ENCODE data around the gene BPTF.
"Not testable (repeated sequence)": the region's sequence is repeated elsewhere in the genome, so short reads cannot be mapped to it uniquely, and the experiment has no call there.

BPTF gene

DNA sequence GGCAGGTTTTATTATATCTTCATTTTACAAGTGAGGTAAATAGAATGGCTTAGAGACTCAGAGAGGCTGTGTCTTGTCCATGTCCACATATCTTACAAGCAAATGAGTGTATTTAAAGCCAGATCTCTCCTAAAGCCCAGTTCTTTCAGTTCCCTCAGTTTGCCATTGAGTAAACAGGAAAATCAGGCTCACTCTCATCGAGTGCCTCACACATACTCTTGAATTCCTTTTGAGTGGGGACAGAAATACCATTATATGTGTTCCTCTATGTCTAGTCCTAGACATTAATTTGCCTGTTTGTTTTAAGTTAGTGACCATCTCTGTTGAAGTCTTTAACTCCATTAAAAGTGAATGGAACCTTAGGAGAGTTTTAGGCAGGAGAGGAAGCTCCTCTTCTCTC is 40.1 kb downstream of the BPTF start:
- in situ Hi-C loops (cut with HindIII; ENCODE audit: low pct_ligation_motif_present, low pct_unique_long_range_greater_than_20kb, low sequenced_read_pairs): no loop called here
- DNase-seq: no peak

DNA sequence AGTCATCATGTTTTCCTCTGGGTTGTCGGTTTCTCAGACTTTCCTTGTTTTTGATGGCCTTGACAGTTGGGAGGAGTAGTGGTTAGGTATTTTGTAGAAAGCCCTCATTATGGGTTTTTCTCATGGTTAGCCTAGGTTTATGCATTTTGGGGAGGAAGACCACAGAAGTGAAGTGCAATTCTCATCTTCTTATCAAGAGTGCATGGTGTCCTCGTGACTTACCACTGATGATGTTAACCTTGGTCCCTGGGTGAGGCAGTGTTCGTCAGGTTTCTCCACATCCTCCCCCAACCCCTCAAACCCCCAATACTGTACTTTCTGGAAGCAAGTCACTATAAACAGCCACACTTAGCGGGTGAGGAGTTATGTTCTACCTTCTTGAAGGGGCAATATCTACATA is 42.3 kb downstream of the BPTF start:
- in situ Hi-C loops (cut with HindIII; ENCODE audit: low pct_ligation_motif_present, low pct_unique_long_range_greater_than_20kb, low sequenced_read_pairs): no loop called here
- DNase-seq: no peak

GRCh38 chr17:67868176-67868575 is 42.9 kb downstream of the BPTF start:
- in situ Hi-C loops (cut with HindIII; ENCODE audit: low pct_ligation_motif_present, low pct_unique_long_range_greater_than_20kb, low sequenced_read_pairs): no loop called here
- DNase-seq: no peak

DNA sequence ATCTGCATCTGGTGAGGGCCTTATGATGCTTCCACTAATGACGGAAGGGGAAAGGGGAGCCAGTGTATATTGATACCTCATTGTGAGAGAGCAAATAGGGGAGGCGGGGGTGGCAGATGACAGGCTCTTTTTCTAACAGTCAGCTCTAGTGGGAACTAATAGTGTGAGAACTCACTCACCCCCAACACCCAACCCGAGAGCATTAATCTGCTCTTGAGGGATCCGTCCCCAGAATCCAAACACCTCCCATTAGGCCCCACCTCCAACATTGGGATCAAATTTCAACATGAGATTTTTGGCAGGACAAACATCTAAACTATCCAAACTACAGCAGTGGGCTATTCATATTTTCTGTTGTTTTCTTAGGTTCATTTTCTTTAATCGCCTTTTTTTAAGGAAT is 54.4 kb downstream of the BPTF start:
- in situ Hi-C loops (cut with HindIII; ENCODE audit: low pct_ligation_motif_present, low pct_unique_long_range_greater_than_20kb, low sequenced_read_pairs): no loop called here
- DNase-seq: no peak

GRCh38 chr17:67881083-67881482 is 55.8 kb downstream of the BPTF start:
- DNase-seq: no peak
- in situ Hi-C loops (cut with HindIII; ENCODE audit: low pct_ligation_motif_present, low pct_unique_long_range_greater_than_20kb, low sequenced_read_pairs): no loop called here

DNA sequence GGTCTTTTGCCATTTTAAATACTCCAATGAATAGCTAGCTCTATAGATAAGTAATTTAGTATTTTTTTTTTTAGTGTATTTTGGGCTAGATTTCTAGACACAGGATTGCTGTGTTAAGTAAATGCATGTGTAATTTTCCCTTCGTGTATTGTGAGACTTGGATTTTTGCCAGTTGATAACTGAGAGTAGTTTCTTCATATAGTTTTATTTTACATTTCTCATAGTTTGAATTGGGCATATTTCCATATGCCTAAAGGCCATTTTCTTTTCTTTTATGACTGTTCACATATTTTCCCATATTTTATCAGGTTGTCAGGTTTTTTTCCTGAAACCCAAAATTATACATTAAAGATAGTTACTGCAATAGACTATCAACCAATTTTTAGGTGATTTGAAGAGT is 59.4 kb downstream of the BPTF start:
- in situ Hi-C loops (cut with HindIII; ENCODE audit: low pct_ligation_motif_present, low pct_unique_long_range_greater_than_20kb, low sequenced_read_pairs): no loop called here
- no peak for DNase-seq

DNA sequence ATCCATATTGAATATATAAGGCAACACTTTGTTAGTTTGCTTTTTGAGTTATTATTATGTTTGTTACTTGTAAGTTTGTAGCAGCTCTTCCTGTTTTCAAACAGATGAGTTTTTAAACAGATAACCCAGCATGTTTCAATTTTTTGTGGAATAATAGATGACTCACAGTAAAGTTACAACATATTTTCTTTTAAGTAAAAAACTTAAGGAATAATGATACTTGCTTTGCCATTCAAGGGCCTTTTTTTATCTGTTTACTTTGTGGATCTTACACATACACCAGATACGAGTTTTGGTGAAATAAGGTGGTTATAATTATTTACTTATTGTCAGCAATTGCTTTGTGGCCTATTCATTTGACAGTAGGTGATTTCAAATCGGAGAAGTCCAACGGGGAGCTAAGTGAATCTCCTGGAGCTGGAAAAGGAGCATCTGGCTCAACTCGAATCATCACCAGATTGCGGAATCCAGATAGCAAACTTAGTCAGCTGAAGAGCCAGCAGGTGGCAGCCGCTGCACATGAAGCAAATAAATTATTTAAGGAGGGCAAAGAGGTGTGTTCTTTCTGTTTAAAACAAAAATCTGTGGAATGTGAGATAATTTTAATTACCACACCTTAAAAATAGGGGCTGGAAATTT is 66.3 kb downstream of the BPTF start:
- DNase-seq: peak; percentile 45
- in situ Hi-C loops (cut with HindIII; ENCODE audit: low pct_ligation_motif_present, low pct_unique_long_range_greater_than_20kb, low sequenced_read_pairs): no loop called here

DNA sequence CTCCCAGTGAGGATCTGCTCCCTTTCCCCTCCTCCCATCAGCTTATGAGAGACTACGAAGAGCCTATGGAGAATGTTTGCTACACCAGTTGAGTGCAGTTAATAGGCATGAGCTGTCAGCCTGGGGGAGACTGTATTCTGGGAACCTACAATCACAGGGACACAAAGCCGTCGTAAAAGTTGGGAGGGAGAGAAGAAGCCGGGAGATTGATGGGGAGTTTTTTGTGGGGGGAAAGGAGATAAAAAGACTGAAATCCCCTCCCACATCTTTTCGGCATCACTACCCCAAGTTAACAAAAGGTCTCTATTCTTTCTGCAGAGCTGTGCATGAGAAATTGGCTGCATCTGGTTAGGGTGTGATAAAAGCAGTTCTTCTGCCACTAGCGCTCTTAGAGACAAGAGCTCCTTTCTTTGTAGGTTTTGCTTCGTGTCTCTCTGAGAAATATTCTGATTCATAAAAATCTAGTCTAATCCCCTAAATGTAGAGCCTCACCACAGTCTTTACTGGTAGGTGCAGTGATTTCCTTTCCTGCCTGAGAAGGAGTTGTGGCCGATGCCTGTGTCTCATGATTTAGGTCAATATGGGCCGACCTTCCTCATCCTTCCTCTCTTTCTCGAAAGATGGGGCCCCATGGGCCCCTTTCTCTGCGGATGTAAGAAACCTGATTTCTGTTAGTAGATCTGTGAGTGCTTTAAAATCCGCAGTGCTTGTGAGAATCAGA is 77.4 kb downstream of the BPTF start:
- in situ Hi-C loops (cut with HindIII; ENCODE audit: low pct_ligation_motif_present, low pct_unique_long_range_greater_than_20kb, low sequenced_read_pairs): no loop called here
- no peak for DNase-seq

GRCh38 chr17:67905298-67905697 is 80.0 kb downstream of the BPTF start:
- in situ Hi-C loops (cut with HindIII; ENCODE audit: low pct_ligation_motif_present, low pct_unique_long_range_greater_than_20kb, low sequenced_read_pairs); DNase-seq: not testable (repeated sequence)

GRCh38 chr17:67910117-67910803 is 85.0 kb downstream of the BPTF start:
- in situ Hi-C loops (cut with HindIII; ENCODE audit: low pct_ligation_motif_present, low pct_unique_long_range_greater_than_20kb, low sequenced_read_pairs); DNase-seq: not testable (repeated sequence)

DNA sequence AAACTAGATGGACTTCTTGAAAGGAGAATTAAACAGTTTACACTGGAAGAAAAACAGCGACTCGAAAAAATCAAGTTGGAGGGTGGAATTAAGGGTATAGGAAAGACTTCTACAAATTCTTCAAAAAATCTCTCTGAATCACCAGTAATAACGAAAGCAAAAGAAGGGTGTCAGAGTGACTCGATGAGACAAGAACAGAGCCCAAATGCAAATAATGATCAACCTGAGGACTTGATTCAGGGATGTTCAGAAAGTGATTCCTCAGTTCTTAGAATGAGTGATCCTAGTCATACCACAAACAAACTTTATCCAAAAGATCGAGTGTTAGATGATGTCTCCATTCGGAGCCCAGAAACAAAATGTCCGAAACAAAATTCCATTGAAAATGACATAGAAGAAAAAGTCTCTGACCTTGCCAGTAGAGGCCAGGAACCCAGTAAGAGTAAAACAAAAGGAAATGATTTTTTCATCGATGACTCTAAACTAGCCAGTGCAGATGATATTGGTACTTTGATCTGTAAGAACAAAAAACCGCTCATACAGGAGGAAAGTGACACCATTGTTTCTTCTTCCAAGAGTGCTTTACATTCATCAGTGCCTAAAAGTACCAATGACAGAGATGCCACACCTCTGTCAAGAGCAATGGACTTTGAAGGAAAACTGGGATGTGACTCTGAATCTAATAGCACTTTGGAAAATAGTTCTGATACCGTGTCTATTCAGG is 85.9 kb downstream of the BPTF start:
- in situ Hi-C loops (cut with HindIII; ENCODE audit: low pct_ligation_motif_present, low pct_unique_long_range_greater_than_20kb, low sequenced_read_pairs): no loop called here
- DNase-seq: no peak

- no peak for DNase-seq
- in situ Hi-C loops (cut with HindIII; ENCODE audit: low pct_ligation_motif_present, low pct_unique_long_range_greater_than_20kb, low sequenced_read_pairs): no loop called here
Observed at GRCh38 chr17:67912088-67912487, 86.8 kb downstream of the BPTF start.

DNA sequence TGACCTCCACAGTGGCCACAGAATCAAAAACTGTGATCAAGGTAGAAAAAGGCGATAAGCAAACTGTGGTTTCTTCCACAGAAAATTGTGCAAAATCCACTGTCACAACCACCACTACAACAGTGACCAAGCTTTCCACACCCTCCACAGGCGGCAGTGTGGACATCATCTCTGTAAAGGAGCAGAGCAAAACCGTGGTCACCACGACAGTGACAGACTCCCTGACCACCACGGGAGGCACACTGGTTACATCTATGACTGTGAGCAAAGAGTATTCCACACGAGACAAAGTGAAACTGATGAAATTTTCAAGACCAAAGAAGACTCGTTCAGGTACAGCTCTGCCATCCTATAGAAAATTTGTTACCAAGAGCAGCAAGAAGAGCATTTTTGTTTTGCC is 87.4 kb downstream of the BPTF start:
- DNase-seq: no peak
- in situ Hi-C loops (cut with HindIII; ENCODE audit: low pct_ligation_motif_present, low pct_unique_long_range_greater_than_20kb, low sequenced_read_pairs): no loop called here

GRCh38 chr17:67920212-67920611 is 94.9 kb downstream of the BPTF start:
- DNase-seq: no peak
- in situ Hi-C loops (cut with HindIII; ENCODE audit: low pct_ligation_motif_present, low pct_unique_long_range_greater_than_20kb, low sequenced_read_pairs): no loop called here

DNA sequence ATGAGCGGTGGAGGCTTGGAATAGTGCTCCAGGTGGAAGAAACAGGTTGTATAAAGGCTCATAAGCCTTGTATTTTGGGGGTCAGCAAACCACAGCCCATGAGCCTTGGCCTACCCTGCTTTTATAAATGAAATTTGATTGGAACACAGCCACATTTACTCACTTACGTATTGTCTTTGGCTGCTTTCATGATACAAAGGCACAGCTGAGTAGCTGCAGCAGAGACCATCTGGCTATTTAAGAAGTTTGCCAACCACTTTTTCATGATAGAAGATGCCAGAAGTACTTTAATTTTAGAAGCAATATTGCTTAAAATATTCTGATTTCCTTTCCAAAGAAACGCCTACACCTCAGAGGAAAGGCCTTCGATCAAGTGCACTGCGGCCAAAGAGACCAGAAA is 97.2 kb downstream of the BPTF start:
- in situ Hi-C loops (cut with HindIII; ENCODE audit: low pct_ligation_motif_present, low pct_unique_long_range_greater_than_20kb, low sequenced_read_pairs): no loop called here
- no peak for DNase-seq

GRCh38 chr17:67928842-67929241 is 103.5 kb downstream of the BPTF start:
- DNase-seq; in situ Hi-C loops (cut with HindIII; ENCODE audit: low pct_ligation_motif_present, low pct_unique_long_range_greater_than_20kb, low sequenced_read_pairs): not testable (repeated sequence)

- DNase-seq: no peak
- in situ Hi-C loops (cut with HindIII; ENCODE audit: low pct_ligation_motif_present, low pct_unique_long_range_greater_than_20kb, low sequenced_read_pairs): no loop called here
Observed at GRCh38 chr17:67931227-67931626, 105.9 kb downstream of the BPTF start.

GRCh38 chr17:67942810-67943209 is 117.5 kb downstream of the BPTF start:
- peak; percentile 33 for DNase-seq

DNA sequence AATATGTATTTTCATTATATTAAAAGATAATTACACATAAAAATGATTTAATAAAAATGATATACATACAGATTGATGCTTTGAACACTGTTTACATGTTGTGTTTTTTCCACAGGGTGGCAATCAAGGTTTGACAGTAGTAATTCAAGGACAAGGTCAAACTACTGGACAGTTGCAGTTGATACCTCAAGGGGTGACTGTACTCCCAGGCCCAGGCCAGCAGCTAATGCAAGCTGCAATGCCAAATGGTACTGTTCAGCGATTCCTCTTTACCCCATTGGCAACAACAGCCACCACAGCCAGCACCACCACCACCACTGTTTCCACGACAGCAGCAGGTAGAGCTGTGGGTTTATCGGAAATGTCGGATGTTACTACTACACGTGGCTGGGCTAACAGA is 118.7 kb downstream of the BPTF start:
- in situ Hi-C loops (cut with HindIII; ENCODE audit: low pct_ligation_motif_present, low pct_unique_long_range_greater_than_20kb, low sequenced_read_pairs): no loop called here
- no peak for DNase-seq

More at GRCh38 chr17:67942810-67943209, 117.5 kb downstream of the BPTF start:
- in situ Hi-C loops (cut with HindIII; ENCODE audit: low pct_ligation_motif_present, low pct_unique_long_range_greater_than_20kb, low sequenced_read_pairs): no loop called here

Data from ACHN (cell line).